Measurements from ENCODE around the gene LRBA. TPM values are rescaled to one million over a fixed set of nuclear protein-coding genes. Genes with fewer than 3 reads are reported as not detected.
"Not testable (repeated sequence)": the region's sequence is repeated elsewhere in the genome, so short reads cannot be mapped to it uniquely, and the experiment has no call there.

LRBA gene
- total RNA-seq, 4 donors from 2014 or later = 13.3 to 21.2 (median 20.1) TPM

GRCh38 chr4:150961566-150961965 lies 53.5 kb downstream of the LRBA start:
- Histone ChIP-seq H3K9me3 (no peaks in the 10 kb centered on the region), H3K4me3 (no peak overlapping the region), H3K4me1 (peaks cover 0 to 7% (median 3%) of the 10 kb centered on the region in 4 donors), H3K27ac (replicated peaks in 1 of 4) (no peak overlapping the region), H3K36me3 (no peaks in the 10 kb centered on the region), H3K27me3 (no peaks in the 10 kb centered on the region)
- 72% methylated on average over 1 of the region's 1 CpG for WGBS
- DNase-seq (ENCODE audit: extremely low spot score) = no peak
- TF ChIP-seq POLR2A (IDR thresholded peaks at IDR 0.05; ENCODE audit: low read depth) = no peak
- TF ChIP-seq EP300 (IDR thresholded peaks at IDR 0.05) = no peak
- TF ChIP-seq, protein P1, sequence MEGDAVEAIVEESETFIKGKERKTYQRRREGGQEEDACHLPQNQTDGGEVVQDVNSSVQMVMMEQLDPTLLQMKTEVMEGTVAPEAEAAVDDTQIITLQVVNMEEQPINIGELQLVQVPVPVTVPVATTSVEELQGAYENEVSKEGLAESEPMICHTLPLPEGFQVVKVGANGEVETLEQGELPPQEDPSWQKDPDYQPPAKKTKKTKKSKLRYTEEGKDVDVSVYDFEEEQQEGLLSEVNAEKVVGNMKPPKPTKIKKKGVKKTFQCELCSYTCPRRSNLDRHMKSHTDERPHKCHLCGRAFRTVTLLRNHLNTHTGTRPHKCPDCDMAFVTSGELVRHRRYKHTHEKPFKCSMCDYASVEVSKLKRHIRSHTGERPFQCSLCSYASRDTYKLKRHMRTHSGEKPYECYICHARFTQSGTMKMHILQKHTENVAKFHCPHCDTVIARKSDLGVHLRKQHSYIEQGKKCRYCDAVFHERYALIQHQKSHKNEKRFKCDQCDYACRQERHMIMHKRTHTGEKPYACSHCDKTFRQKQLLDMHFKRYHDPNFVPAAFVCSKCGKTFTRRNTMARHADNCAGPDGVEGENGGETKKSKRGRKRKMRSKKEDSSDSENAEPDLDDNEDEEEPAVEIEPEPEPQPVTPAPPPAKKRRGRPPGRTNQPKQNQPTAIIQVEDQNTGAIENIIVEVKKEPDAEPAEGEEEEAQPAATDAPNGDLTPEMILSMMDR (IDR thresholded peaks at IDR 0.05) = no peak
- TF ChIP-seq POLR2AphosphoS5 (IDR thresholded peaks at IDR 0.05) = no peak
- intact Hi-C loops (cut with DNase I) = no loop called here

DNA sequence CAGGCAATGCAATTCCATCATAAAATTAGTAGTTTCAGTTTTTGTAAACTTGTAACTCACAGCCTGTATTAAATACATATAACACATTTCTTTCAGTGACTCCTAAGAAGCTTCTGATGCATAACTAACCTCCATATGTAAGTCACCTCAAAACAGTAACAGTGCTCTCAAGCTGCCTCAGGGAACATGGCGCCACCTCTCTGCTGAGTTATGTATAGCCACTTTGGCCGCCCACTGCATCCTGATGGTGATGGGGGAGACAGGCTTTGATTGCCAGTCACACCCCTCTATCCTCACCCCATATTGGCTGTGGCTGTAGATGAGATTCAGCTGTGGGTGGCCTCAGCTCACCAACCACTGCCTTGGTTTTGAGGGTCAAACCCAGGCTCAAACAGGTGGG lies 54.3 kb downstream of the LRBA start:
- no peak for DNase-seq (ENCODE audit: extremely low spot score)
- Histone ChIP-seq H3K27ac (replicated peaks in 1 of 4) (no peak overlapping the region), H3K36me3 (no peaks in the 10 kb centered on the region), H3K27me3 (no peaks in the 10 kb centered on the region), H3K4me1 (peaks cover 0 to 7% (median 3%) of the 10 kb centered on the region in 4 donors), H3K4me3 (no peak overlapping the region), H3K9me3 (no peaks in the 10 kb centered on the region)
- no CpG with 5 or more reads among the region's 2 CpGs for WGBS
- no peak for TF ChIP-seq POLR2A (IDR thresholded peaks at IDR 0.05; ENCODE audit: low read depth)
- TF ChIP-seq, protein P1 (IDR thresholded peaks at IDR 0.05) = peak; percentile 15 to 35 (median 16)
- intact Hi-C loops (cut with DNase I) = no loop called here

GRCh38 chr4:150960079-150960478 lies 55.0 kb downstream of the LRBA start:
- 62% methylated on average over 2 of the region's 2 CpGs for WGBS
- intact Hi-C loops (cut with DNase I) = no loop called here
- TF ChIP-seq EP300 (IDR thresholded peaks at IDR 0.05) = no peak
- no peak for TF ChIP-seq POLR2AphosphoS5 (IDR thresholded peaks at IDR 0.05)
- TF ChIP-seq, protein P1 (IDR thresholded peaks at IDR 0.05) = peak in 2 of 3 experiments; percentile 26 to 48
- Histone ChIP-seq H3K4me3 (no peak overlapping the region), H3K9me3 (no peaks in the 10 kb centered on the region), H3K36me3 (no peaks in the 10 kb centered on the region), H3K27ac (replicated peaks in 1 of 4) (no peak overlapping the region), H3K27me3 (no peaks in the 10 kb centered on the region), H3K4me1 (peaks cover 0 to 7% (median 3%) of the 10 kb centered on the region in 4 donors)
- DNase-seq (ENCODE audit: extremely low spot score) = no peak

DNA sequence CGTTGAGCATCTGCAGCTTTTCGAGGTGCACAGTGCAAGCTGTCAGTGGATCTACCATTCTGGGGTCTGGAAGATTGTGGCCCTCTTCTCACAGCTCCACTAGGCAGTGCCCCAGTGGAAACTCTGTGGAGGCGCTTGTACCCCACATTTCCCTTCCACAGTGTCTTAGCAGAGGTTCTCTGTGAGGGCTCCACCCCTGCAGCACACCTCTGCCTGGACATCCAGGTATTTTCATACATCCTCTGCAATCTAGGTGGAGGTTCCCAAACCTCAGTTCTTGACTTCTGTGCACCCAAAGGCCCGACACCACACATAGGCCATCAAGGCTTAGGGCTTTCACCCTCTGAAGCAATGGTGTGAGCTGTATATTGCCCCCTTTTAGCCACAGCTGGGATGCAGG lies 57.1 kb downstream of the LRBA start:
- DNase-seq (ENCODE audit: extremely low spot score); H3K9me3 ChIP-seq; H3K27ac ChIP-seq (replicated peaks in 1 of 4); H3K36me3 ChIP-seq; H3K4me1 ChIP-seq; intact Hi-C loops (cut with DNase I); H3K27me3 ChIP-seq; H3K4me3 ChIP-seq: not testable (repeated sequence)
- 96% methylated on average over 3 of the region's 4 CpGs for WGBS

DNA sequence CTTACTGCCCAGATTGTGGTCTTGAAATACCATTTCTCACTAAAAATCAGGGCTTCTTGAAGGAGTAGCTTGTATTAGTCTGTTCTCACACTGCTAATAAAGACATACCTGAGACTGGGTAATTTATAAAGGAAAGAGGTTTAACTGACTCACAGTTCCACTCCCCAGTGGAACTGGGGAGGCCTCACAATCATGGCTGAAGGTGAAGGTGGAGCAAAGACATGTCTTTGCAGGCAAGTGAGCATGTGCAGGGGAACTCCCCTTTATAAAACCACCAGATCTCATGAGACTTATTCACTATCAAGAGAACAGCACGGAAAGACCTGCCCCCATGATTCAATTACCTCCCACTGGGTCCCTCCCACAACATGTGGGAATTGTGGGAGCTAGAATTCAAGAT lies 58.0 kb downstream of the LRBA start:
- H3K27me3 ChIP-seq; H3K36me3 ChIP-seq; H3K27ac ChIP-seq (replicated peaks in 1 of 4); H3K4me3 ChIP-seq; H3K4me1 ChIP-seq; H3K9me3 ChIP-seq; intact Hi-C loops (cut with DNase I); DNase-seq (ENCODE audit: extremely low spot score): not testable (repeated sequence)
- WGBS = 94% methylated on average over 1 of the region's 1 CpG

- H3K36me3 ChIP-seq; H3K9me3 ChIP-seq; H3K4me1 ChIP-seq; H3K27ac ChIP-seq (replicated peaks in 1 of 4); intact Hi-C loops (cut with DNase I); H3K27me3 ChIP-seq; H3K4me3 ChIP-seq; DNase-seq (ENCODE audit: extremely low spot score): not testable (repeated sequence)
- over 99% methylated on average over 18 of the region's 28 CpGs for WGBS
Observed at GRCh38 chr4:150953916-150954315, 61.2 kb downstream of the LRBA start.
